ENCODE measurements around the gene NRG2.

DNA sequence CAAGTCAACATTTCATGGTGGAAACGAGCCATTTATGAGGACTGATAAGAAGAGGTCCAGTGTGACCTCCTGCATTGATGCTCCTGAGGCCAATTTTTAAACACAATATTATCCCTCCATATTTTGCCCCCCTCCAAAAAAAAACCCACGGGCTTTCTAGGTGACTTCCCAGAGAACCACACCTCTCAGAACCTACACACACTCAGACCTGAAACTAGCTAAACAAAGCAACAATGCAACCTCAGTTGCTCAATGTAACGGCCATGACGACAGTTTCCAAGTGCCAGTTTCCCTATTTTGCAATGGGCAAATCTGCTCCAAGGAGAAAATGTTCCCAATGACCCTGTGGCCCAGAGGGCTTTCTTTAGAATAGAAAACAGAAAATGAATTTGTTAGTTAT lies 3.5 kb downstream of the NRG2 start:
- TF ChIP-seq, protein P1, sequence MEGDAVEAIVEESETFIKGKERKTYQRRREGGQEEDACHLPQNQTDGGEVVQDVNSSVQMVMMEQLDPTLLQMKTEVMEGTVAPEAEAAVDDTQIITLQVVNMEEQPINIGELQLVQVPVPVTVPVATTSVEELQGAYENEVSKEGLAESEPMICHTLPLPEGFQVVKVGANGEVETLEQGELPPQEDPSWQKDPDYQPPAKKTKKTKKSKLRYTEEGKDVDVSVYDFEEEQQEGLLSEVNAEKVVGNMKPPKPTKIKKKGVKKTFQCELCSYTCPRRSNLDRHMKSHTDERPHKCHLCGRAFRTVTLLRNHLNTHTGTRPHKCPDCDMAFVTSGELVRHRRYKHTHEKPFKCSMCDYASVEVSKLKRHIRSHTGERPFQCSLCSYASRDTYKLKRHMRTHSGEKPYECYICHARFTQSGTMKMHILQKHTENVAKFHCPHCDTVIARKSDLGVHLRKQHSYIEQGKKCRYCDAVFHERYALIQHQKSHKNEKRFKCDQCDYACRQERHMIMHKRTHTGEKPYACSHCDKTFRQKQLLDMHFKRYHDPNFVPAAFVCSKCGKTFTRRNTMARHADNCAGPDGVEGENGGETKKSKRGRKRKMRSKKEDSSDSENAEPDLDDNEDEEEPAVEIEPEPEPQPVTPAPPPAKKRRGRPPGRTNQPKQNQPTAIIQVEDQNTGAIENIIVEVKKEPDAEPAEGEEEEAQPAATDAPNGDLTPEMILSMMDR (IDR thresholded peaks at IDR 0.05) = no peak
- TF ChIP-seq POLR2A (IDR thresholded peaks at IDR 0.05) = no peak

Data from esophagus squamous epithelium (tissue), 4 donors.